Esophagus muscularis mucosa (tissue), 3 donors: ENCODE data around the gene ASTN2.

Source experiments
- POLR2A ChIP-seq: fragments of 450-650 bp; IDR thresholded peaks from one replicate; pipeline ENCODE4 v1.6.1; 2017; ENCODE audit warnings: antibody characterized with exemption, moderate library complexity, mild to moderate bottlenecking, low read depth
- TF ChIP-seq, protein P1 (sequence below), 3 experiments: fragments of 200-600 bp in 2 of 3; fragments of 450-650 bp in 1 of 3; sonication (generic) in 2 of 3; IDR thresholded peaks; one replicate each; pipeline ENCODE4 v1.5.1; 2017 to 2019; ENCODE audit warnings: antibody characterized with exemption in 3 of 3, mild to moderate bottlenecking in 2 of 3, moderate library complexity in 1 of 3

- TF ChIP-seq, protein P1, sequence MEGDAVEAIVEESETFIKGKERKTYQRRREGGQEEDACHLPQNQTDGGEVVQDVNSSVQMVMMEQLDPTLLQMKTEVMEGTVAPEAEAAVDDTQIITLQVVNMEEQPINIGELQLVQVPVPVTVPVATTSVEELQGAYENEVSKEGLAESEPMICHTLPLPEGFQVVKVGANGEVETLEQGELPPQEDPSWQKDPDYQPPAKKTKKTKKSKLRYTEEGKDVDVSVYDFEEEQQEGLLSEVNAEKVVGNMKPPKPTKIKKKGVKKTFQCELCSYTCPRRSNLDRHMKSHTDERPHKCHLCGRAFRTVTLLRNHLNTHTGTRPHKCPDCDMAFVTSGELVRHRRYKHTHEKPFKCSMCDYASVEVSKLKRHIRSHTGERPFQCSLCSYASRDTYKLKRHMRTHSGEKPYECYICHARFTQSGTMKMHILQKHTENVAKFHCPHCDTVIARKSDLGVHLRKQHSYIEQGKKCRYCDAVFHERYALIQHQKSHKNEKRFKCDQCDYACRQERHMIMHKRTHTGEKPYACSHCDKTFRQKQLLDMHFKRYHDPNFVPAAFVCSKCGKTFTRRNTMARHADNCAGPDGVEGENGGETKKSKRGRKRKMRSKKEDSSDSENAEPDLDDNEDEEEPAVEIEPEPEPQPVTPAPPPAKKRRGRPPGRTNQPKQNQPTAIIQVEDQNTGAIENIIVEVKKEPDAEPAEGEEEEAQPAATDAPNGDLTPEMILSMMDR (IDR thresholded peaks at IDR 0.05): no peak
- TF ChIP-seq POLR2A: no peak
Measured at GRCh38 chr9:116673375-116673774, 741.5 kb downstream of the ASTN2 start.
